PFSK-1 (cell line): ENCODE data around the gene MAPT.

Source experiments
- POLR2AphosphoS5 ChIP-seq: IDR thresholded peaks from 2 replicates; pipeline ENCODE4 v1.6.1; 2012; ENCODE audit warnings: low read depth, mild to moderate bottlenecking, control low read depth, low read length, moderate library complexity
- SIN3A ChIP-seq: IDR thresholded peaks from 2 replicates; pipeline ENCODE4 v1.6.1; 2012; ENCODE audit warnings: mild to moderate bottlenecking, low read length, moderate library complexity, borderline replicate concordance; ENCODE audit not compliant: insufficient read depth
- TAF1 ChIP-seq: IDR thresholded peaks from 2 replicates; pipeline ENCODE4 v1.6.1; 2012; ENCODE audit warnings: low read length, control low read depth, borderline replicate concordance; ENCODE audit not compliant: insufficient read depth
- TF ChIP-seq, protein P1 (sequence below), 2 experiments: IDR thresholded peaks; 2 replicates each; pipeline versions ENCODE4 v1.6.1 to v1.8.0; 2011 to 2012; ENCODE audit warnings: low read depth in 2 of 2, low read length in 2 of 2, control low read depth in 1 of 2, inconsistent platforms in 1 of 2, mild to moderate bottlenecking in 1 of 2, moderate library complexity in 1 of 2; ENCODE audit not compliant: insufficient read depth in 1 of 2

DNA sequence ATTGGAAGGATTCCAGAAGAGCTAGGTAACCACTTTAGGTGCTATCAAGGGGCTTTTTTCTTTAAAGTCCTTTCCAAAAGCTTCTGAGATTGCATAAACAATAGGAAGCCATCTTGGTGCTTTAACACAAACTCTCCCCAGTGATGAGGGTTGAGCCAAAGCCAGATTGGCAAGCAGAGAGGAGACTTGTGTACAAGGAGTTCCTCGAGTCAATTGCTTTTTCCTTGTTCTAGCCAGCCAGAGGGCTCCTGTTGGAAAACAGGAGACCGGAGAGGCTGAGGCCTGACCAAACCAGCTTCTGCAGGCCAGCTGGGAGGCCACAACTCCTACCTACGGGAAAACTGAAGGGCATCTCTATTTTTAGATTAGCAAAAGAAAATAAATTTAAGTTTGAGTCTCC lies 46.5 kb downstream of the MAPT start:
- no peak for TF ChIP-seq POLR2AphosphoS5
- no peak for TF ChIP-seq SIN3A
- TF ChIP-seq TAF1: no peak
- TF ChIP-seq, protein P1, sequence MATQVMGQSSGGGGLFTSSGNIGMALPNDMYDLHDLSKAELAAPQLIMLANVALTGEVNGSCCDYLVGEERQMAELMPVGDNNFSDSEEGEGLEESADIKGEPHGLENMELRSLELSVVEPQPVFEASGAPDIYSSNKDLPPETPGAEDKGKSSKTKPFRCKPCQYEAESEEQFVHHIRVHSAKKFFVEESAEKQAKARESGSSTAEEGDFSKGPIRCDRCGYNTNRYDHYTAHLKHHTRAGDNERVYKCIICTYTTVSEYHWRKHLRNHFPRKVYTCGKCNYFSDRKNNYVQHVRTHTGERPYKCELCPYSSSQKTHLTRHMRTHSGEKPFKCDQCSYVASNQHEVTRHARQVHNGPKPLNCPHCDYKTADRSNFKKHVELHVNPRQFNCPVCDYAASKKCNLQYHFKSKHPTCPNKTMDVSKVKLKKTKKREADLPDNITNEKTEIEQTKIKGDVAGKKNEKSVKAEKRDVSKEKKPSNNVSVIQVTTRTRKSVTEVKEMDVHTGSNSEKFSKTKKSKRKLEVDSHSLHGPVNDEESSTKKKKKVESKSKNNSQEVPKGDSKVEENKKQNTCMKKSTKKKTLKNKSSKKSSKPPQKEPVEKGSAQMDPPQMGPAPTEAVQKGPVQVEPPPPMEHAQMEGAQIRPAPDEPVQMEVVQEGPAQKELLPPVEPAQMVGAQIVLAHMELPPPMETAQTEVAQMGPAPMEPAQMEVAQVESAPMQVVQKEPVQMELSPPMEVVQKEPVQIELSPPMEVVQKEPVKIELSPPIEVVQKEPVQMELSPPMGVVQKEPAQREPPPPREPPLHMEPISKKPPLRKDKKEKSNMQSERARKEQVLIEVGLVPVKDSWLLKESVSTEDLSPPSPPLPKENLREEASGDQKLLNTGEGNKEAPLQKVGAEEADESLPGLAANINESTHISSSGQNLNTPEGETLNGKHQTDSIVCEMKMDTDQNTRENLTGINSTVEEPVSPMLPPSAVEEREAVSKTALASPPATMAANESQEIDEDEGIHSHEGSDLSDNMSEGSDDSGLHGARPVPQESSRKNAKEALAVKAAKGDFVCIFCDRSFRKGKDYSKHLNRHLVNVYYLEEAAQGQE (IDR thresholded peaks at IDR 0.05; ENCODE audit: insufficient read depth in 1 of 2, low read depth in 2 of 2, low read length in 2 of 2): no peak
